H1 (cell line): ENCODE results near the gene POU2F2. TPM values are rescaled to one million over a fixed set of nuclear protein-coding genes. Genes with fewer than 3 reads are reported as not detected.

ENCODE experiments used
- CTCF ChIA-PET: fragments of 300-600 bp; sonication (Branson Sonifier 250); formaldehyde crosslinking; loops from one replicate; lab custom pipeline; 2021; ENCODE audit not compliant: partially characterized antibody; lab: Charles Lee
- POLR2A ChIA-PET: fragments of 300-600 bp; sonication (Branson Sonifier 250); formaldehyde crosslinking; loops from one replicate; lab custom pipeline; 2021; ENCODE audit warnings: inconsistent platforms; ENCODE audit not compliant: partially characterized antibody; lab: Charles Lee
- DNase-seq, 2 experiments: peaks; one replicate each; pipeline versions ENCODE4 v3.0.0 to v3.0.0-alpha.2; 2010 to 2022; ENCODE audit warnings: low spot score in 2 of 2, low read depth in 1 of 2, mixed read lengths in 1 of 2
- FAIRE-seq: peaks from 2 replicates; lab custom pipeline; 2011; peaks lifted over from hg19 to GRCh38; lab: Jason Lieb, UNC
- H2AFZ ChIP-seq: 2 replicates; pipeline ENCODE4 v1.8.1; 2012; ENCODE audit warnings: low read length, inconsistent platforms
- H2AK5ac ChIP-seq: 2 replicates; pipeline ENCODE4 v1.6.1; 2013; ENCODE audit warnings: low read depth, low read length
- H2BK120ac ChIP-seq: replicated peaks from 2 replicates; pipeline ENCODE3; 2013; ENCODE audit warnings: low read depth, low read length, inconsistent platforms
- H2BK12ac ChIP-seq: 2 replicates; pipeline ENCODE4 v1.6.1; 2013; ENCODE audit warnings: low read depth, low read length
- H2BK15ac ChIP-seq: 2 replicates; pipeline ENCODE4 v1.6.1; 2013; ENCODE audit warnings: low read length
- H2BK20ac ChIP-seq: 2 replicates; pipeline ENCODE4 v1.6.1; 2013; ENCODE audit warnings: low read length
- H2BK5ac ChIP-seq: 2 replicates; pipeline ENCODE4 v1.6.1; 2013; ENCODE audit warnings: low read depth, low read length
- H3K14ac ChIP-seq: 2 replicates; pipeline ENCODE4 v1.6.1; 2013; ENCODE audit warnings: inconsistent platforms; ENCODE audit not compliant: insufficient read length
- H3K18ac ChIP-seq: 2 replicates; pipeline ENCODE4 v1.6.1; 2013; ENCODE audit warnings: low read length; ENCODE audit errors: extremely low read depth
- H3K23ac ChIP-seq: 2 replicates; pipeline ENCODE4 v1.6.1; 2013; ENCODE audit warnings: inconsistent platforms; ENCODE audit not compliant: insufficient read length
- H3K23me2 ChIP-seq: 2 replicates; pipeline ENCODE4 v1.6.1; 2013; ENCODE audit warnings: low read depth, low read length
- H3K27ac ChIP-seq: 2 replicates; pipeline ENCODE4 v1.6.1; 2011; ENCODE audit warnings: low read depth, low read length, inconsistent platforms
- H3K27me3 ChIP-seq, 4 experiments: replicated peaks in 1 of 4; 1 replicate in 1 of 4; 2 replicates in 3 of 4; pipeline versions ENCODE4 v1.6.1 to v1.8.1; 2011 to 2013; ENCODE audit warnings: low read length in 3 of 4, mild to moderate bottlenecking in 3 of 4, inconsistent platforms in 2 of 4, mixed read lengths in 2 of 4, moderate library complexity in 1 of 4; ENCODE audit not compliant: control insufficient read depth in 3 of 4, insufficient read depth in 3 of 4; ENCODE audit errors: extremely low read depth in 1 of 4
- H3K36me3 ChIP-seq, 4 experiments: 2 replicates each; pipeline versions ENCODE4 v1.6.1 to v1.8.1; 2011 to 2013; ENCODE audit warnings: mild to moderate bottlenecking in 4 of 4, low read length in 3 of 4, moderate library complexity in 2 of 4, control low read depth in 1 of 4, inconsistent platforms in 1 of 4; ENCODE audit not compliant: insufficient read depth in 4 of 4, control insufficient read depth in 2 of 4
- H3K4ac ChIP-seq: replicated peaks from 2 replicates; pipeline ENCODE3; 2013; ENCODE audit warnings: low read length, low read depth, mixed read lengths, inconsistent platforms; ENCODE audit not compliant: insufficient read length
- H3K4me1 ChIP-seq, 4 experiments: replicated peaks in 1 of 4; 1 replicate in 1 of 4; 2 replicates in 3 of 4; pipeline versions ENCODE4 v1.6.1 to v1.8.1; 2011 to 2013; ENCODE audit warnings: low read length in 3 of 4, inconsistent platforms in 2 of 4, mixed read lengths in 1 of 4; ENCODE audit not compliant: insufficient read depth in 4 of 4, control insufficient read depth in 3 of 4
- H3K4me2 ChIP-seq, 2 experiments: 2 replicates each; pipeline versions ENCODE4 v1.6.1 to v1.8.1; 2011 to 2013; ENCODE audit warnings: low read depth in 2 of 2, low read length in 2 of 2, control low read depth in 1 of 2, inconsistent platforms in 1 of 2, mild to moderate bottlenecking in 1 of 2; ENCODE audit not compliant: insufficient read depth in 1 of 2
- H3K4me3 ChIP-seq, 4 experiments: fragments of 200-600, 300-600 bp in 1 of 4; sonication (generic), shearing (Covaris generic), sonication (Bioruptor Twin) in 1 of 4; 2 replicates each; pipeline versions ENCODE4 v1.5.1 to v1.8.1; 2011 to 2016; ENCODE audit warnings: low read length in 4 of 4, low read depth in 3 of 4, control low read depth in 2 of 4, inconsistent platforms in 2 of 4, mild to moderate bottlenecking in 2 of 4, mixed read lengths in 1 of 4, moderate library complexity in 1 of 4; ENCODE audit not compliant: insufficient read depth in 2 of 4; ENCODE audit errors: extremely low read depth in 1 of 4
- H3K56ac ChIP-seq: replicated peaks from 2 replicates; pipeline ENCODE3; 2013; ENCODE audit warnings: low read depth, mild to moderate bottlenecking, mixed read lengths, low read length, inconsistent platforms; ENCODE audit not compliant: insufficient read length
- H3K79me1 ChIP-seq: 2 replicates; pipeline ENCODE4 v1.6.1; 2013; ENCODE audit warnings: low read depth, low read length, control low read depth
- H3K79me2 ChIP-seq, 2 experiments: 2 replicates each; pipeline versions ENCODE4 v1.6.1 to v1.8.1; 2012 to 2013; ENCODE audit warnings: low read length in 2 of 2, mild to moderate bottlenecking in 2 of 2, inconsistent platforms in 1 of 2; ENCODE audit not compliant: insufficient read depth in 2 of 2, control insufficient read depth in 1 of 2
- H3K9ac ChIP-seq, 4 experiments: replicated peaks in 1 of 4; 1 replicate in 1 of 4; 2 replicates in 3 of 4; pipeline versions ENCODE4 v1.6.1 to v1.8.1; 2011 to 2013; ENCODE audit warnings: low read depth in 3 of 4, low read length in 3 of 4, control low read depth in 2 of 4, mild to moderate bottlenecking in 2 of 4, moderate library complexity in 2 of 4, inconsistent platforms in 1 of 4; ENCODE audit errors: extremely low read depth in 1 of 4
- H3K9me3 ChIP-seq, 2 experiments: 2 replicates each; pipeline versions ENCODE4 v1.6.1 to v1.8.1; 2012 to 2013; ENCODE audit warnings: mild to moderate bottlenecking in 2 of 2, moderate library complexity in 2 of 2, control low read depth in 1 of 2, inconsistent platforms in 1 of 2, low read depth in 1 of 2, low read length in 1 of 2, mixed read lengths in 1 of 2; ENCODE audit not compliant: insufficient read depth in 2 of 2
- H4K20me1 ChIP-seq, 2 experiments: replicated peaks in 1 of 2; 2 replicates each; pipeline versions ENCODE3 to v1.8.1; 2011 to 2013; ENCODE audit warnings: inconsistent platforms in 2 of 2, low read length in 2 of 2, mild to moderate bottlenecking in 1 of 2; ENCODE audit not compliant: insufficient read depth in 2 of 2, control insufficient read depth in 1 of 2
- H4K5ac ChIP-seq: 2 replicates; pipeline ENCODE4 v1.6.1; 2013; ENCODE audit warnings: low read length, low read depth, mixed read lengths, inconsistent platforms; ENCODE audit not compliant: insufficient read length
- H4K8ac ChIP-seq: 2 replicates; pipeline ENCODE4 v1.8.0; 2013; ENCODE audit warnings: mild to moderate bottlenecking, moderate library complexity, low read length, inconsistent platforms; ENCODE audit not compliant: insufficient read depth; ENCODE audit errors: extremely low read depth
- H4K91ac ChIP-seq: replicated peaks from 2 replicates; pipeline ENCODE3; 2013; ENCODE audit warnings: low read length, mixed read lengths, inconsistent platforms; ENCODE audit not compliant: insufficient read length
- ASH2L ChIP-seq: fragments of 200-600, 300-600 bp; sonication (generic); IDR thresholded peaks from one replicate; pipeline ENCODE4 v1.7.1; 2017; ENCODE audit warnings: low read length
- FOSL1 ChIP-seq: IDR thresholded peaks from 2 replicates; pipeline ENCODE4 v1.6.1; 2011; ENCODE audit warnings: mild to moderate bottlenecking, low read depth, low read length, moderate library complexity; ENCODE audit not compliant: insufficient read depth
- JUN ChIP-seq: IDR thresholded peaks from 2 replicates; pipeline ENCODE4 v1.6.1; 2011; ENCODE audit warnings: low read depth, mild to moderate bottlenecking, improper control_type of control experiment, low read length
- RAD21 ChIP-seq, 2 experiments: IDR thresholded peaks in 1 of 2; conservative IDR thresholded peaks in 1 of 2; 2 replicates each; pipeline ENCODE4 v1.6.1; 2011; ENCODE audit warnings: low read depth in 2 of 2, low read length in 2 of 2, improper control_type of control experiment in 1 of 2, inconsistent platforms in 1 of 2, mild to moderate bottlenecking in 1 of 2, moderate library complexity in 1 of 2
- RXRA ChIP-seq: IDR thresholded peaks from 2 replicates; pipeline ENCODE4 v1.6.1; 2011; ENCODE audit warnings: low read depth, mild to moderate bottlenecking, low read length, moderate library complexity; ENCODE audit not compliant: insufficient read depth
- TAF7 ChIP-seq: optimal IDR thresholded peaks from 2 replicates; pipeline ENCODE3; 2011; ENCODE audit warnings: low read depth, mild to moderate bottlenecking, inconsistent platforms, low read length, moderate library complexity, borderline replicate concordance
- WGBS, 2 experiments: shearing (Covaris generic) in 1 of 2; methylation state at CpG; one replicate each; pipeline versions ENCODE4 v1.1.6 to v1.1.7; 2013 to 2015; ENCODE audit warnings: low lambda C conversion rate in 2 of 2, mixed read lengths in 2 of 2, inconsistent platforms in 1 of 2, low coverage in 1 of 2, missing lambda C conversion rate in 1 of 2; ENCODE audit not compliant: insufficient replicate concordance in 2 of 2, insufficient coverage in 1 of 2, insufficient read length in 1 of 2; ENCODE audit errors: extremely low coverage in 1 of 2, missing lambda C conversion rate in 1 of 2; 5-methylcytosine and 5-hydroxymethylcytosine counted together
- polyA plus RNA-seq, 7 experiments: library from polyadenylated mRNA; depleted of rRNA in 3 of 7; stranded (reverse) in 5 of 7; unstranded in 2 of 7; fragments of >200 nt in 5 of 7; fragments of 200-250 nt in 2 of 7; gene quantifications; 1 replicate in 5 of 7; 2 replicates in 1 of 7; 4 replicates in 1 of 7; pipeline versions ENCODE4 v1.2.1 to v1.2.3, GENCODE V29; 2011 to 2013; ENCODE audit warnings: missing spikeins in 2 of 7, mixed read lengths in 2 of 7
- total RNA-seq: library from RNA; stranded (reverse); fragmentation: NEBNext Ultra II Directional; extraction: Animal tissue kit (Norgen Biotek cat#: 25700); gene quantifications from 2 replicates; pipeline ENCODE4 v1.2.1, GENCODE V29; 2021
- TF ChIP-seq, protein P1 (sequence below): IDR thresholded peaks from 2 replicates; pipeline ENCODE4 v1.6.1; 2012; ENCODE audit warnings: low read length, inconsistent platforms

Gene POU2F2
- total and polyA plus RNA-seq, 2 of the 8 experiments (the other 6 are each of a cell fraction or from before 2014, with no cell fraction given), result 5.0 to 6.1 TPM

DNA sequence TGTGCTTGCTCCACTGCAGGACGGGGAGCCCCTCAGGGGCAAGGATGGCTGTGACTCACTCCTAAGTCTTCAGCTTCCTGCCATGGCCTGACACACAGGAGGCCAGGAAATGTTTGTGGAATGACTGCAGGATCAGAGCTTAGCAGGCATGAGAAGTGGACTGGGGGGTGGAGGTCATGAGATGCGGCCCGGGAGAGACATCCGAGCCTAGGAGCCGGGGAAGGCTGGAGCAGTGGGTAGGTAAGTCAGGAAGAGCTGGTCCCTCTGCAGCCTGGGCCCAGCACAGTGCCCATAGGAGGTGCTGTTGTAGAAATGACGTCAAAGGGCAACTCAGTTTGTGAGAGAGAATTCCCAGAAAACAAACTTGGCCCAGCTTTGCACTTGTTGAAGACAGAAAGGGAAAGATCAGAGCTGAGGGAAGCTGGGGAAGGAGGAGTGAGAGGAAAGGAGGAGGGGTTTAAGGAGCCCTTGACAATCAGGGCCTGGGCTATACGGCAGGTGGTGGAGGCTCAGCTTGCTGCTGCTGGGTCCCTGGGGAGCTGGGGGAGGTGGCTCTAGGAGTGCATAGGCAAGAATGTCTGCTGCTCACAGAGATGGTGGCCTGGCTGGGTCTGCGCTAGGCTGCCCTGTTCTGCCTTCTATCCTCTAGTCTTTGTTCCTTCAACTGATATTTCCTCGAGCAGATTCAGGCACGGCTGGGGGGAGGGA lies 18.5 kb downstream of the POU2F2 start:
- Histone ChIP-seq H2BK5ac (no peak overlapping the region; the same call in 1 of the 2 replicates), H3K9ac (no peak overlapping the region), H4K5ac (no peak overlapping the region), H2BK20ac (no peak overlapping the region; the same call in 1 of the 2 replicates), H3K9me3 (no peaks in the 10 kb centered on the region), H3K14ac (no peak overlapping the region), H3K27ac (no peak overlapping the region), H3K23me2 (no peaks in the 10 kb centered on the region), H3K4me1 (peaks cover 8 to 17% (median 10%) of the 10 kb centered on the region in 4 experiments), H2BK15ac (peak overlapping the region; percentile 8; the same call in 1 of the 2 replicates), H2AFZ (no peak overlapping the region), H3K23ac (no peak overlapping the region), H3K4me2 (peak overlapping the region; percentile 6 to 36; a peak in 1 of 4 replicates), H4K20me1 (no peaks in the 10 kb centered on the region), H3K79me2 (no peaks in the 10 kb centered on the region), H3K27me3 (no peaks in the 10 kb centered on the region), H2BK120ac (no peak overlapping the region), H3K56ac (no peak overlapping the region), H3K36me3 (no peaks in the 10 kb centered on the region), H3K4me3 (no peak overlapping the region), H2BK12ac (peak overlapping the region; percentile 92; the same call in 1 of the 2 replicates), H4K8ac (no peak overlapping the region), H3K79me1 (no peaks in the 10 kb centered on the region), H3K18ac (peak overlapping the region; percentile 43), H4K91ac (no peak overlapping the region), H2AK5ac (no peak overlapping the region), H3K4ac (no peak overlapping the region)
- ChIA-PET POLR2A (interaction anchor here (0.6 to 1.8 kb wide), 13 partner anchors 11 to 288 kb away, joined by 3 to 7 read pairs (median 3); partner anchors contain the start of genes POU2F2 and ZNF574), CTCF (interaction anchor here (0.7 to 8.5 kb wide), 22 partner anchors 10 to 332 kb away, joined by 3 to 146 read pairs (median 4); partner anchors contain the start of genes GSK3A and POU2F2)
- FAIRE-seq, result no peak
- DNase-seq, result peak in 1 of 2 experiments; percentile 56
- WGBS, 2 experiments, result 60% methylated on average over 10 of the region's 10 CpGs; no CpG with 5 or more reads in 1 of the 2 experiments
- TF ChIP-seq JUN, result no peak
- TF ChIP-seq, protein P1, sequence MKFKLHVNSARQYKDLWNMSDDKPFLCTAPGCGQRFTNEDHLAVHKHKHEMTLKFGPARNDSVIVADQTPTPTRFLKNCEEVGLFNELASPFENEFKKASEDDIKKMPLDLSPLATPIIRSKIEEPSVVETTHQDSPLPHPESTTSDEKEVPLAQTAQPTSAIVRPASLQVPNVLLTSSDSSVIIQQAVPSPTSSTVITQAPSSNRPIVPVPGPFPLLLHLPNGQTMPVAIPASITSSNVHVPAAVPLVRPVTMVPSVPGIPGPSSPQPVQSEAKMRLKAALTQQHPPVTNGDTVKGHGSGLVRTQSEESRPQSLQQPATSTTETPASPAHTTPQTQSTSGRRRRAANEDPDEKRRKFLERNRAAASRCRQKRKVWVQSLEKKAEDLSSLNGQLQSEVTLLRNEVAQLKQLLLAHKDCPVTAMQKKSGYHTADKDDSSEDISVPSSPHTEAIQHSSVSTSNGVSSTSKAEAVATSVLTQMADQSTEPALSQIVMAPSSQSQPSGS, result peak; percentile 69; the same call in 1 of the 2 replicates
- TF ChIP-seq FOSL1, result no peak
- TF ChIP-seq RXRA, result no peak
- 0 out of 4 replicates have a peak, but pooled peaks of 1 of the 2 experiments have one; percentile 11 for TF ChIP-seq RAD21 (IDR thresholded peaks at IDR 0.05 in 1 of 2, conservative IDR thresholded peaks at IDR 0.05 in 1 of 2; ENCODE audit: low read depth in 2 of 2, low read length in 2 of 2)
- TF ChIP-seq ASH2L, result no peak
- TF ChIP-seq TAF7, result no peak
